ENCODE data around the gene ARHGEF7.

Gene ARHGEF7

DNA sequence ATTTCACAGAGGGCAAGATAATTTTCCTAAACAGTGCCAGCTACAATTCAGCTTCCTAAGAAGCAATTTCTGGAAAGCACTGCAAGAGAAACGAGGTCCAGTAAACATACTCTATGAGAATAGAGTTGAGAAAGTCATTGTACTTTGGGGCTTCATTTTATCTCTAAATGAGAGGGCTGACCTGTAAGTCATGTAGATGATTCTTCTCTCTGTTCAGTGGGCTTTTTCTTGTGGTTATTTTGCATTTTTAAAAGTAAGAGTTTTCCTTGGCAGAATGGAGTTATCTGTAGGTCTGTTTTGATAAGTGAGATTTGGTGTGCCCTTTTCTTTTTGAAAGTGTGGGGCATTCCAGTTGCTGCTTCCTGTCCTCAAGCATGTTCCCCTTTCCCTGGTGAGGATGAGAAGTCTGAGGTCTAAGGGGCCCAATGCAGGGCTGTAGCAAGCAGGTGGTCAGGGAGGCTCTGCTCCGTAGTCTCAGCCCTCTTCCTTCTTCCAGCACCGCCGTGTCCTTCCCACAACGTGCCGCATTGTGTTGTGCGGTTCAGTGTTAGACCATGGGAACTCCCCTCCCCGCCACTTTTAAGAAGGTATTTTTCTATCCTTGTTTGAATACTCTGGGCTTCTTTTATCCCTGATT, 86.3 kb downstream of the ARHGEF7 start:
- DNase-seq (ENCODE audit: low read depth), result no peak

- DNase-seq (ENCODE audit: low read depth), result no peak
These were observed 87.1 kb downstream of the ARHGEF7 start for GRCh38 chr13:111202156-111202621.

GRCh38 chr13:111202745-111203144, 87.6 kb downstream of the ARHGEF7 start:
- no peak for DNase-seq (ENCODE audit: low read depth)

DNA sequence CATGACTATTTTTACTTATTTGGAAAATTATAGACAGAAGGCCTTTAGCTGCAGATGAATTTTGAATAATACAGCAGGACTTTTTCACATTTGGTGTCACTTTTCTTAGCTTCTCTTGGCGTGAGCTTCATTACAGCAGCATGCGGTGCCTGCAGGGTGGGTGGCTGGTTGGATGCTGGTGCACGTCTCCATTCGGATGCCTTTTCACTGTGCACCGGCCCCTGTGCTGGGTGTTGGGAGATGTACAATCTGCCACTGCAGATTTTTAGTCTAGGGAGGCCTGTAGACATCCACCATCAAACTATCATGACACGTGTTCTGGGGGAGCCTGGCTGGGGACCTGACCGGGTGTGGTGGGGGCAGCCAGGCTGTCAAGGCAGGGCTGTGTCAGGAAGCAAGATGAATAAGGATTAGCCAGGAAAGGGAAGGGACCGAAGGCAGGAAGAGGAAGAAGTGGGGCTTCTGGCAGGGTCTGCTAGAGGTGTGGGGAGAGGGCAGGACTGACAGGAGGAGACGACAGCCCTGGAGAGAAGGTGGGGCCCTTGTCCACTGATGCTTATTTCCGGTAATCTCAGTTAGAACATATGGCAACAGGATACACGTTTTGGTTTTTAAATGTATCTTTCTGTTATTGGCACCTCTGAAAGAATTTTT, 88.8 kb downstream of the ARHGEF7 start:
- DNase-seq (ENCODE audit: low read depth), result no peak

- no peak for DNase-seq (ENCODE audit: low read depth)
These were observed 89.5 kb downstream of the ARHGEF7 start for GRCh38 chr13:111204438-111205177.

DNA sequence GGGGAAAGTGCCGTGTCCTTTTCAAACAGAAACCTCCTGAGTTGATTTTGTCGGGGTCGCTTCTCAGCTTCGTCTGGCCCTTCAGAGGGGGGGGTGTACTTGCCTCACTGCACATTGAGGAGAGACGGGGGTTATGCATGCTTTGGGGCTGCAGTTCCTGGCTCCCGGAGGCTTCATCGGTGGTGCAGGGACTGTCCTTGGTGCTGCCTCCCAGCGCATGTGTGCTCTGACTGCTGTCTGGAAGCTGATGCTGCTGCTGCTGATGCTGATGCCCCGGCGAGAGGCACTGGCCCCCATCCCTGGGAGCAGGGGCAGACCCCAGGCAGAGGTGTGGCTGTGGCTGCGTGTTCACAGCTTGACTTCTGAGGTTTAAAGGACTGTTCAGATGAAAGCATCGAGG, 91.0 kb downstream of the ARHGEF7 start:
- no peak for DNase-seq (ENCODE audit: low read depth)

DNA sequence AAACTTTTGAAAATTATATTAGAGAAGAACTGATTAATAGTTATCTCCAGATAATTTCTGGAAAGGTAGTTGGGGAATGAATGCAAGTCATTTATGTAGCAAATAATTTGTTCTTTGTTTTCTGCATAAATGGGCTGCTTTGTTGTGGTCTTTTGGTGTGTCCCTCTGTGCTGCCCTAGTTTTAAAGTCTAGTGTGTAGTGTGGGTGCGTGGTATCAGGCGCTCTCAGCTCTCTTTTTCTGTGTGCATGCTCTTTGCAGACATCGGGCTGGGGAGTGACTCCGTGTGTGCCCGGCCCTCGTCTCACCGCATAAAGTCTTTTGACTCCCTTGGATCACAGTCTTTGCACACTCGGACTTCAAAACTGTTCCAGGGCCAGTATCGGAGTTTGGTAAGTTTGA, 94.5 kb downstream of the ARHGEF7 start:
- no peak for DNase-seq (ENCODE audit: low read depth)

DNA sequence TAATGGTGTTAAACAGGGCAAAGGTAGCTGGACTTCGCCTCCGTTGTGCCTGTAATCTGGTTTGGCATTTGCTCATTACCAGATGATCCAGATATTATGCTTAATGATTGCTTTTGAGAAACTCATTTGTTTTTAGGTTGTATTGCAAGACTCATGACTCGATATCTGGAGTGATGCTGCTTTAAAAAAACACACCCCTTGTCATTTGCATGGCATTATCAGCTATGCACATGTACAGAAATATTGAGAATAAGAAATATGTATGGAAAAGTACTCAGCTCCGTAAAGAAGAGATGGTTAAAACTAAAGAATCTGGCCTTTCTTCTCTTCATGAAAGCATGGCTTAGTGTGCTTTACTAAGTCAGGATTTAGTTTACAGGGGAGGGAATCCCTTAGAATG, 95.0 kb downstream of the ARHGEF7 start:
- DNase-seq (ENCODE audit: low read depth), result no peak

- DNase-seq (ENCODE audit: low read depth), result no peak
These were observed 95.7 kb downstream of the ARHGEF7 start for GRCh38 chr13:111210544-111211469.

DNA sequence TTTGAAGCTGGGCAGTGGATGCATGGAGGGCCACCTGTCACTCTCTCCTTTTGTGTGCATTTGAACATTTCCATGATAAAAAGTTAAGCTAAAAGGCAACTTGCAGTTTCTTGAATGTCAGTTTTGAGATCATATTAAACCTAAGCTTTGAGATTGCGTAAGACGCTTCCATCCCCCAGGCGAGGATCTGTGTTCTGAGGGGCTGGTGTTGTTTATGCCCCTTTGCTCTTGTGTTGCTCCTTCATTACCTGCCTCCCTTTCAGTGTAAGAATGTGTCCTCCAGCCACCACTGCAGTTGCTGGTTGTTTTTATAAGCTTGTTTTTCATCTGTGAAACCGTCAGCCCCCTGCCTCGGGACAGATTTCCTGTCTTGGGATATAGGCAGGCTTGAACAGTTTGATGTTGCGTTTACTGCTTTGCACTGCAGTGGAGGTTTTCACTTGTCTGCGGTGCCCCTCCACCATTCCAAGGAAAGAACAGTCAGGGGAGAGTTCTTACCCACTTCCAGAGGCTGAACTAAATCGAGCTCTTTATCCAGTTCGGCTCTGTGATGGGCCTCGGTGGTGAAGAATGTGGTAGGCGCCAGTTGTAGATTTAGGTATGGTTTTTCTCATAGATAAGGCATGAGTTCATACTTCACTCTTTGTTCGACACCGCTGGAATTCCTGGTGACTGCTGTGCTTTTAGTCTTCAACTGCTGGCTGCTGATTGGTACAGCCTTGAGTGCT, 96.8 kb downstream of the ARHGEF7 start:
- no peak for DNase-seq (ENCODE audit: low read depth)

GRCh38 chr13:111212517-111212873, 97.4 kb downstream of the ARHGEF7 start:
- no peak for DNase-seq (ENCODE audit: low read depth)

DNA sequence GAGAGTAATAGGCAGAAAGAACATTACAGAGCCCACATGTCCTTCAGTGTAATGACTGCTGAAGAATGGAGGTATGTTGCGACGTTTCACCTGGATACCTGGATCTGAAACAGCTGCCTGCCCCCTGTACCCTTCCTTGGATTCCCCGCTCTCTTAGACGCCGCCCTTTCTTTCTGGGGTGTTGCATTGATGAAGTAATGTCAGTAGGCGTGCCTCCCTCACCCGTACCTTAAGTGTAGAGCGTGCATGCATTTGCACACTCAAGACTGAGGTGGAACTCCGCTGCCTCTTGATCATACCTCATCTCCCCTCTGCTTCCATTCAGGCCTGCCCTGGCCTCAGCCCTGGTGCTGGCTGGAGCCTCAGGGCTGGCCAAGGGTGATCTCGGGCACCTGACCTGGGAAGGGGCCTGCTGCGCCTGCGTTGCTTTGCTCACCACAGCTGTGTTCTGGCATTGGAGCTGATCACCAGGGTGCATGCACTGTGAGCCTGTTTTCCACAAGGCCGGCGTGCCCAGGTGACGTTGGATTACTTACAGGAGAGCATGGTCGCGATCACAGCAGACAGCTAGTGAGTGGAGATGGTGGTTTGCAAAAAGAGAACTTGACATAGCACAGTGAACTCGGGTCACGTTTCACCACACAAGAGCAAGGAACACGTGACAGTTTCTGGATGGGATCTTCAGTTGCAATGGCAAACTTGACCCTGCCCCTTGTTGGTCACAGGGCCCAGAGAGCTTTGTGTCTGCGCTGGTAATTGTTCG, 99.0 kb downstream of the ARHGEF7 start:
- no peak for DNase-seq (ENCODE audit: low read depth)

DNA sequence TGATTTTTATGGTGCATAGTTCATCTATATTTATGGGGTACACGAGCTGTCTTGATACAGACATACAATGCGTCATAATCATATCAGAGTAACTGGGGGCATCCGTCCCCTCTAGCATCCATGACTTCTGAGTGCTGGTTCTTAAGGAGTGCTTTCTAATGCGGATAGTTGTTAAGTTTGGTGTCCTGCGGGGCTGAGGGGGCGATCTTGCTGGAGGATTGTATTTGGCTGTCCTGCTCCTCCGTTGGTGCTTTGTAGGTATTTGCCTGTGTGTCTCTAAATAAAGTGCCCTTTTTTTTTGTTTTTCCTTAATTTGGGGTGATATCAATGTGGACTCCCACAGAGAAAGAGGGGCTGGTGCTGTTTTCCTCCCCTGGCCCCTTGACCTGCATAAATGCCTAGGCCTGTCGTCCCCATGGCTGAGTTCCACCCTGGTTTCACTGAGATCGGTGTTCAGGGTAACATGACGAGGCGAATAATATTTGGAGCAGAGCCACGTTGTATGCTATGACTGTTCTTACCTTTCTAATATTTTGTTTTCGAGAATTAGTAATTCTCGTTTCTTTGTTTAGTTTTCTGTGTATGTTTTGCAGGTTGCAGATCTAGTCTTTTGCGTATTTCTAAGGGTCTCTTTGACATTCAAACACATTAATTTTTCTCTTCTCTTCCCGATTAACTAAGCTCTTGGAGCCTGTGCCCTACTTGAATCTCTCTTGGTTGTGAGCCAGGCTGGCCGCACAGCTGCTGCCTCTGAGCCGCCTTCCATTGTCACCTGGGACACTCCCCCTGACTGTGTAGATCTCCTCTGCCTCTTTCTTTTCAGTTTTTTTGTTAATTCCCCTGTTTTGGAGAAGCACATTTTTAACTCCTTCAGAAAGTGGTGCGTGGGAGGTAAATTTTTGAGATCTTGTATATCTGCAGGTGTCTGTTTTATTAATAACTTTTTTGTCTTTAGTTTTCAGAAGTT, 100.3 kb downstream of the ARHGEF7 start:
- DNase-seq (ENCODE audit: low read depth), result no peak

DNA sequence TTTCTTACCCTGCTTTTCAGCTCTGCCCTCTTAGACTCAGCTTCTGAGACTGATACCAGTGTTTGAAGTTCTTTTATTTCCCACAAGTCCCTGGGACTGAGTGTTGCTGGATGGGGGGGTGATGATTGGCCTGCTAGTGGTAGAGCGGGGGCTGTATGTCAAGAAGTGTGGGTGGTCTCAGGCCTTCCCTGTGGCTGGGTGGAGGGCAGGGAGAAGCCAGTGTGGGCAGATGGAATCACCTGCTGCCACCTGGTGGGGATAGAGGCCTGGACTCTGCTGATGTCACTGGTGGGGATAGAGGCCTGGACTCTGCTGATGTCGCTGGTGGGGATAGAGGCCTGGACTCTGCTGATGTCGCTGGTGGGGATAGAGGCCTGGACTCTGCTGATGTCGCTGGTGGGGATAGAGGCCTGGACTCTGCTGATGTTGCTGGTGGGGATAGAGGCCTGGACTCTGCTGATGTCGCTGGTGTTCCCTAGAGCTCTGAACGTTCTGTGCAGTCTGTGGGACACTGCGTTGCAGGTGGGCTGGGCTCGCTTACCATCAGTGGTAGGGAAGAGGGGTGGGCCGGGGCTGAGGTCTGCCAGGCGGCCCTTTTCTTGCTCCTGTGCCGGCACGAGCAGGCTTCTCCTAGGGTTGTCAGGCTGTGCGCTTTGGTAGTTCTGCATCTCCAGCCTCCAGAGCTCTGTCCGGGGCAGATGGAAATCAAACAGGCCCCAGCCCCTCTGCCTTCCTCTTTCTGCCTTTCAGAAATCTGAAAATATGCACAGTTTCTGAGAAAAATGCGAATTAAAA, 101.3 kb downstream of the ARHGEF7 start:
- peak; percentile 27 for DNase-seq (ENCODE audit: low read depth)

GRCh38 chr13:111217641-111218040, 102.5 kb downstream of the ARHGEF7 start:
- DNase-seq (ENCODE audit: low read depth), result no peak

DNA sequence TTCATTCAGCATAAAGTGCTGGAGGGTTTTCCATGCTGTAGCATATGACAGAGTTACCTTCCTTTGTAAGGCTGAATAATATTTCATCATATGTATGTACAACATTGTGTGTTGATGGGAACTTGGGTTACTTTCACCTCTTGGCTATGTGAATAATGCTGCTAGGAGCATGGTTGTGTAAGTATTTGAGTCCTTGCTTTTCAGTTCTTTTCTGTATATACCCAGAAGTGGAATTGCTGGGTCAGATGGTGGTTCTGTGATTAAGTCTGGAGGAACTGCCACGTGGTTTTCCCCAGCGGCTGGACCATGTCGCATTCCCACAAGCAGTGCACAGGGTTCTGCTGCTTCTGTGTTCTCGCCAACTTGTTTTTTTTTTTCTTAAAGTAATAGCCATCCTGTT, 104.2 kb downstream of the ARHGEF7 start:
- no peak for DNase-seq (ENCODE audit: low read depth)

- DNase-seq (ENCODE audit: low read depth), result no peak
These were observed 104.8 kb downstream of the ARHGEF7 start for GRCh38 chr13:111219950-111220349.

GRCh38 chr13:111225166-111225565, 110.1 kb downstream of the ARHGEF7 start:
- no peak for DNase-seq (ENCODE audit: low read depth)
